K562 (cell line): ENCODE data around the gene MMAB. TPM values are rescaled to one million over a fixed set of nuclear protein-coding genes. Genes with fewer than 3 reads are reported as not detected.

Experiments
- ATAC-seq: fragments of 200-7000 bp; cut with Tn5 transposase; 3 replicates; pipeline ENCODE4 v1.9.1; 2020; ENCODE audit warnings: moderate library complexity
- BruUV-seq: library from RNA; stranded (reverse); fragments of 400-500 nt; replicated peaks from 2 replicates; lab custom pipeline; 2021; lab: Mats Ljungman, UMichigan
- CTCF ChIA-PET: fragments of 300-600 bp; formaldehyde crosslinking; extraction: SDS; loops from one replicate; lab custom pipeline; 2021; ENCODE audit warnings: low intra/inter-chr PET ratio; lab: Yijun Ruan, JAX
- POLR2A ChIA-PET: fragments of 300-600, 350-650 bp; sonication (Branson Sonifier 250); formaldehyde crosslinking; extraction: SDS; loops from one replicate; lab custom pipeline; 2021; ENCODE audit warnings: antibody characterized with exemption, inconsistent platforms; lab: Yijun Ruan, JAX
- DNase-seq, 4 experiments: peaks; one replicate each; pipeline versions ENCODE4 v3.0.0 to v3.0.0-alpha.2; 2011 to 2018; ENCODE audit warnings: low spot score in 3 of 4, mixed read lengths in 3 of 4; ENCODE audit errors: extremely low read depth in 1 of 4
- FAIRE-seq: peaks from 2 replicates; lab custom pipeline; 2011; peaks lifted over from hg19 to GRCh38; lab: Jason Lieb, UNC
- H2AFZ ChIP-seq: 2 replicates; pipeline ENCODE4 v1.6.0; 2011; ENCODE audit warnings: low read depth, low read length, control low read depth, inconsistent platforms
- H3K27ac ChIP-seq: fragments of 200-600 bp; 3 replicates; pipeline ENCODE4 v1.8.0; 2011; ENCODE audit warnings: low read depth, mild to moderate bottlenecking, control low read depth, inconsistent platforms, low read length, moderate library complexity, mixed read lengths; ENCODE audit errors: extremely low read depth
- H3K27me3 ChIP-seq, 2 experiments: fragments of 300-600 bp in 1 of 2; 2 replicates in 1 of 2; 3 replicates in 1 of 2; pipeline versions ENCODE4 v1.6.0 to v1.8.0; 2011; ENCODE audit warnings: inconsistent platforms in 2 of 2, low read length in 2 of 2, mild to moderate bottlenecking in 1 of 2, mixed read lengths in 1 of 2, moderate library complexity in 1 of 2; ENCODE audit not compliant: control insufficient read depth in 2 of 2, insufficient read depth in 2 of 2
- H3K36me3 ChIP-seq: fragments of 300-600 bp; 3 replicates; pipeline ENCODE4 v1.8.0; 2011; ENCODE audit warnings: mild to moderate bottlenecking, low read length, inconsistent platforms; ENCODE audit not compliant: control insufficient read depth, insufficient read depth
- H3K4me1 ChIP-seq, 2 experiments: fragments of 200-600 bp in 1 of 2; replicated peaks in 1 of 2; 2 replicates in 1 of 2; 3 replicates in 1 of 2; pipeline versions ENCODE4 v1.5.1 to v1.8.0; 2011; ENCODE audit warnings: inconsistent platforms in 2 of 2, low read length in 2 of 2, mild to moderate bottlenecking in 1 of 2, mixed read lengths in 1 of 2, moderate library complexity in 1 of 2; ENCODE audit not compliant: control insufficient read depth in 2 of 2, insufficient read depth in 2 of 2
- H3K4me2 ChIP-seq: 2 replicates; pipeline ENCODE4 v1.6.1; 2011; ENCODE audit warnings: low read length, control low read depth, inconsistent platforms, mixed read lengths; ENCODE audit not compliant: insufficient read depth
- H3K4me3 ChIP-seq: fragments of 200-600 bp; sonication (generic), shearing (Covaris generic); 2 replicates; pipeline ENCODE4 v1.5.1; 2016; ENCODE audit warnings: control low read depth, inconsistent platforms
- H3K79me2 ChIP-seq: fragments of 200-600 bp; 3 replicates; pipeline ENCODE4 v1.8.0; 2011; ENCODE audit warnings: low read length, inconsistent platforms; ENCODE audit not compliant: control insufficient read depth, insufficient read depth
- H3K9ac ChIP-seq, 2 experiments: 2 replicates each; pipeline versions ENCODE4 v1.6.0 to v1.6.1; 2011; ENCODE audit warnings: low read depth in 2 of 2, low read length in 2 of 2, control low read depth in 1 of 2, inconsistent platforms in 1 of 2, mild to moderate bottlenecking in 1 of 2, mixed read lengths in 1 of 2; ENCODE audit not compliant: insufficient read depth in 1 of 2
- H3K9me1 ChIP-seq: one replicate; pipeline ENCODE4 v1.6.0; 2011; ENCODE audit warnings: inconsistent platforms, mild to moderate bottlenecking, low read length, moderate library complexity; ENCODE audit not compliant: control insufficient read depth, insufficient read depth
- H3K9me3 ChIP-seq: replicated peaks from 2 replicates; pipeline ENCODE4 v1.5.1; 2011; ENCODE audit warnings: low read depth, low read length, inconsistent platforms; ENCODE audit not compliant: control insufficient read depth, insufficient read depth
- H4K20me1 ChIP-seq: replicated peaks from 2 replicates; pipeline ENCODE4 v1.6.1; 2011; ENCODE audit warnings: low read length, inconsistent platforms, mixed read lengths; ENCODE audit not compliant: control insufficient read depth, insufficient read depth
- BCL6 ChIP-seq: fragments of 250-450 bp; sonication (Bioruptor Pico); IDR thresholded peaks from 2 replicates; pipeline ENCODE4 v1.4.0; 2020
- HNRNPUL1 ChIP-seq: fragments of 200-400 bp; formaldehyde crosslinking; IDR thresholded peaks from 2 replicates; pipeline ENCODE4 v1.6.1; 2017; ENCODE audit warnings: low read length
- ILK ChIP-seq: fragments of 450-650 bp; IDR thresholded peaks from 2 replicates; pipeline ENCODE4 v1.6.1; 2016; ENCODE audit warnings: missing genetic modification characterization, low read depth, mild to moderate bottlenecking, missing compliant biosample characterization, moderate library complexity, borderline replicate concordance
- KLF6 ChIP-seq: fragments of 250-450 bp; sonication (Bioruptor Pico); IDR thresholded peaks from 2 replicates; pipeline ENCODE4 v1.4.0; 2020; ENCODE audit warnings: mild to moderate bottlenecking, moderate library complexity, borderline replicate concordance
- NFIC ChIP-seq: fragments of 450-650 bp; IDR thresholded peaks from 2 replicates; pipeline ENCODE4 v1.6.1; 2017; ENCODE audit warnings: mild to moderate bottlenecking, inconsistent platforms
- NFIX ChIP-seq: fragments of 250-450 bp; sonication (Bioruptor Pico); IDR thresholded peaks from 2 replicates; pipeline ENCODE4 v1.4.0; 2020; ENCODE audit warnings: low read depth, mild to moderate bottlenecking, moderate library complexity
- RFX1 ChIP-seq: fragments of 450-650 bp; IDR thresholded peaks from 2 replicates; pipeline ENCODE4 v1.6.1; 2016; ENCODE audit warnings: mild to moderate bottlenecking, moderate library complexity
- SRSF9 ChIP-seq: fragments of 200-400 bp; formaldehyde crosslinking; IDR thresholded peaks from 2 replicates; pipeline ENCODE4 v1.6.1; 2017; ENCODE audit warnings: low read depth, low read length, borderline replicate concordance
- TCFL5 ChIP-seq: fragments of 250-450 bp; sonication (Bioruptor Pico); conservative IDR thresholded peaks from 2 replicates; pipeline ENCODE4 v1.6.1; 2021; ENCODE audit warnings: mild to moderate bottlenecking, moderate library complexity, matching md5 sums
- ZFP1 ChIP-seq: fragments of 450-650 bp; formaldehyde crosslinking; IDR thresholded peaks from 2 replicates; pipeline ENCODE4 v1.4.0; 2020; ENCODE audit warnings: mild to moderate bottlenecking, mixed read lengths
- ZFP36 ChIP-seq: fragments of 150-350 bp; IDR thresholded peaks from 2 replicates; pipeline ENCODE4 v1.6.1; 2018; ENCODE audit warnings: low read length, low read depth; ENCODE audit not compliant: partially characterized antibody
- WGBS: fragments of 100-300 bp; shearing (Covaris generic); methylation state at CpG from one replicate; pipeline ENCODE4 v1.1.6; 2016; ENCODE audit warnings: low coverage, mixed read lengths; ENCODE audit not compliant: insufficient coverage; ENCODE audit errors: missing lambda C conversion rate; 5-methylcytosine and 5-hydroxymethylcytosine counted together
- in situ Hi-C: fragments of 300-500 bp; cut with MboI; formaldehyde crosslinking; loops from 4 replicates; pipeline ENCODE4 v1.15.0; 2018; ENCODE audit warnings: inconsistent platforms, mixed read lengths
- intact Hi-C: fragments of 100-400 bp; cut with micrococcal nuclease; formaldehyde crosslinking; loops from 2 replicates; pipeline ENCODE4 v1.14.2; 2022
- polyA plus RNA-seq, 8 experiments: library from polyadenylated mRNA; depleted of rRNA in 4 of 8; stranded (reverse) in 5 of 8; unstranded in 3 of 8; fragments of >200 nt; fragmentation: Nextera tagmentation in 2 of 8; fragmentation: Illumina TruSeq in 1 of 8; extraction: Ambion mirVana in 2 of 8; extraction: Trizol in 1 of 8; gene quantifications; 2 replicates each; pipeline versions ENCODE4 v1.2.1 to v1.2.3, GENCODE V29; 2011 to 2014; ENCODE audit warnings: inconsistent platforms in 1 of 8, missing spikeins in 1 of 8
- total RNA-seq, 7 experiments: library from RNA; depleted of rRNA in 6 of 7; stranded (reverse); fragments of >200 nt in 6 of 7; fragmentation: Illumina TruSeq in 2 of 7; extraction: Trizol in 2 of 7; gene quantifications; 2 replicates each; pipeline versions ENCODE4 v1.2.1 to v1.2.3, GENCODE V29; 2011 to 2021; ENCODE audit warnings: low replicate concordance in 1 of 7
- TF ChIP-seq, protein P1 (sequence below): sonication (generic); formaldehyde crosslinking; IDR thresholded peaks from 2 replicates; pipeline ENCODE4 v1.8.0; 2022; ENCODE audit warnings: missing genetic modification reagents, mild to moderate bottlenecking, moderate library complexity, borderline replicate concordance

The MMAB gene
- total and polyA plus RNA-seq, 9 of the 15 experiments (the other 6 are each of a cell fraction or from before 2014, with no cell fraction given), result 9.5 to 76.1 (median 46.2) TPM

- no peak overlapping the region for H3K27ac ChIP-seq
- FAIRE-seq, result no peak
- no peak overlapping the region for H3K9ac ChIP-seq
- TF ChIP-seq RFX1 (peak; percentile 65), ZFP36 (peak; percentile 79), NFIC (peak; percentile 91), NFIX (peak; percentile 38; the same call in 1 of the 2 replicates), BCL6 (CRISPR knock-in tag) (no peak), SRSF9 (no peak)
- TF ChIP-seq, all 486 proteins: peak for 4
- Histone ChIP-seq H3K9me3 (no peaks in the 10 kb centered on the region), H3K9me1 (peaks cover 3% of the 10 kb centered on the region), H3K27me3 (peaks cover 23 to 68% of the 10 kb centered on the region in 2 experiments; a peak in 4 of 5 replicates), H2AFZ (no peak overlapping the region), H3K4me2 (no peak overlapping the region), H4K20me1 (peaks cover 9% of the 10 kb centered on the region; the same call in 1 of the 2 replicates), H3K4me1 (peaks cover 0 to 11% of the 10 kb centered on the region in 2 experiments; a peak in 2 of 5 replicates), H3K36me3 (no peaks in the 10 kb centered on the region), H3K79me2 (no peaks in the 10 kb centered on the region), H3K4me3 (no peak overlapping the region)
- in situ Hi-C loops, result no loop called here
- peak in 1 of 4 experiments; percentile 7 for DNase-seq
- intact Hi-C loops, result no loop called here
- no peak for ATAC-seq
- ChIA-PET CTCF (interaction anchor here (0.6 kb wide), 1 partner anchor 1703 kb away, joined by 3 read pairs; no protein-coding TSS in a partner anchor), POLR2A (no interaction called here)
- WGBS, result 0% methylated on average over 2 of the region's 2 CpGs
- BruUV-seq, result no TSS peak
These were observed 36.0 kb upstream of the MMAB start for GRCh38 chr12:109609342-109609741.

DNA sequence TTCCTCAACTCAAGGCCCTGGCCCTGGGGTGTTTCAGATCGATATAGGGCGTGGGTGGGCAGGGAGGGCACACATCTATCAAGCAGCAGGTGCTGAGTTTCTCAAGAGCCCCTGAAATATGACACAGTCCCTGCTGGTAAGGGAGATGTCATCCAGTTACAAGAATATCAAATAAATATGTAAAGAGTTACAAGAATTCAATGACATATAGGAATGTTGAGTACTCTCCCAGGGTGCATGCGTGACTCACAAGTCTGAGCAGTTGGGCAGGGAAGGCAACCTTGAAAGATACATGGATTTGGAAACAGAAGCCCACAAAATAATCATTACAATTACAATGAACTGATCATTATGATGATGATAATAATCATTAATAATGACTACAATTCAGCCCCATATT lies 35.5 kb upstream of the MMAB start:
- no TSS peak for BruUV-seq
- ATAC-seq, result no peak
- H3K27me3 ChIP-seq, result peaks cover 22 to 72% of the 10 kb centered on the region in 2 experiments; a peak in 4 of 5 replicates
- 2% methylated on average over 3 of the region's 3 CpGs for WGBS
- H3K9me1 ChIP-seq, result peaks cover 3% of the 10 kb centered on the region
- TF ChIP-seq KLF6 (CRISPR knock-in tag) (no peak), HNRNPUL1 (no peak), ZFP1 (CRISPR knock-in tag) (no peak), ILK (no peak), TCFL5 (CRISPR knock-in tag) (no peak)
- TF ChIP-seq, protein P1, sequence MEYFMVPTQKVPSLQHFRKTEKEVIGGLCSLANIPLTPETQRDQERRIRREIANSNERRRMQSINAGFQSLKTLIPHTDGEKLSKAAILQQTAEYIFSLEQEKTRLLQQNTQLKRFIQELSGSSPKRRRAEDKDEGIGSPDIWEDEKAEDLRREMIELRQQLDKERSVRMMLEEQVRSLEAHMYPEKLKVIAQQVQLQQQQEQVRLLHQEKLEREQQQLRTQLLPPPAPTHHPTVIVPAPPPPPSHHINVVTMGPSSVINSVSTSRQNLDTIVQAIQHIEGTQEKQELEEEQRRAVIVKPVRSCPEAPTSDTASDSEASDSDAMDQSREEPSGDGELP (CRISPR knock-in tag), result no peak
- in situ Hi-C loops, result no loop called here
- H3K9me3 ChIP-seq, result no peaks in the 10 kb centered on the region
- CTCF ChIA-PET, result no interaction called here
- peaks cover 9% of the 10 kb centered on the region for H4K20me1 ChIP-seq
- FAIRE-seq, result no peak
- H2AFZ ChIP-seq, result no peak overlapping the region
- H3K9ac ChIP-seq, result no peak overlapping the region
- no peak overlapping the region for H3K4me2 ChIP-seq
- intact Hi-C loops, result no loop called here
- H3K36me3 ChIP-seq, result no peaks in the 10 kb centered on the region
- no peaks in the 10 kb centered on the region for H3K79me2 ChIP-seq
- peaks cover 0 to 11% of the 10 kb centered on the region in 2 experiments; a peak in 2 of 5 replicates for H3K4me1 ChIP-seq
- no peak overlapping the region for H3K4me3 ChIP-seq
- no peak for DNase-seq
- POLR2A ChIA-PET, result no interaction called here
- H3K27ac ChIP-seq, result no peak overlapping the region
